SHP77 (cell line): Measurements from ENCODE around the gene HOXA2.

Experiments used
- DNase-seq, 2 experiments: peaks; one replicate each; lab custom pipeline; 2025; lab: John Stamatoyannopoulos, UW

Gene HOXA2

DNA sequence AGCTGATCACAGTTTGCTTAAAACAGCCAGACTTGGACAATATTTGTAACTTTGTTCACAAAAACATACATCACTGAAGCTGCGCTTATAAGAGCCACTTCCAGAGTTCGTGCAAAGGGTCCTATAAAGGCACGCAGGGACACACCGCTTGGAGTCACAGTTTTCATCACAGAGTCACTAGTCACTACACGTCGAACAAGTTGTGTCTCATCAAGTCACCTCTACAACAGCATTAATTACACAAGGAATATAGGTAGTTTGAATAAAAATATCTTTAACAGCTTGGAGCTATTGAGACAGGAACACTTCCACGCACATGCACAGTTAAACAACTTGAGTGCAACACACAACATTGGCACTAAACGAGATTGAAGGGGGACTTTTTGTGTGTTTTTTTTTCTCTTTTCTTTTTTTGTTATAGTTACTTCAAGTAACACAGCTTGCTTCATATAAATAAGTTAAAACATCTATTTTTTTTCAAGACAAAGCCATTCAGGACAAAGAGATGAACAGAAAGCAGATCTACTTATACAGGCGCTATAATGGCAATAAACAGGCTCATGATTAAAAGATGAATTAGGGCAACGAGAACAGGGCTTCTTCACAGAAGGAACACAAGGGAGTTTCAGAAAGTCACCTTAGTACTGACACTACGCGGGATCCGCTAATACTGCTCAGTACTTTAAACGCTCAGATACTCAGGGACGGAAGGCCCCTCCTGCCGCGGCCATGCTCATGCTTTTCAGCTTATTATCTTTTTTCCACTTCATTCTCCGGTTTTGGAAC is 38.8 kb upstream of the HOXA2 start:
- no peak for DNase-seq

DNA sequence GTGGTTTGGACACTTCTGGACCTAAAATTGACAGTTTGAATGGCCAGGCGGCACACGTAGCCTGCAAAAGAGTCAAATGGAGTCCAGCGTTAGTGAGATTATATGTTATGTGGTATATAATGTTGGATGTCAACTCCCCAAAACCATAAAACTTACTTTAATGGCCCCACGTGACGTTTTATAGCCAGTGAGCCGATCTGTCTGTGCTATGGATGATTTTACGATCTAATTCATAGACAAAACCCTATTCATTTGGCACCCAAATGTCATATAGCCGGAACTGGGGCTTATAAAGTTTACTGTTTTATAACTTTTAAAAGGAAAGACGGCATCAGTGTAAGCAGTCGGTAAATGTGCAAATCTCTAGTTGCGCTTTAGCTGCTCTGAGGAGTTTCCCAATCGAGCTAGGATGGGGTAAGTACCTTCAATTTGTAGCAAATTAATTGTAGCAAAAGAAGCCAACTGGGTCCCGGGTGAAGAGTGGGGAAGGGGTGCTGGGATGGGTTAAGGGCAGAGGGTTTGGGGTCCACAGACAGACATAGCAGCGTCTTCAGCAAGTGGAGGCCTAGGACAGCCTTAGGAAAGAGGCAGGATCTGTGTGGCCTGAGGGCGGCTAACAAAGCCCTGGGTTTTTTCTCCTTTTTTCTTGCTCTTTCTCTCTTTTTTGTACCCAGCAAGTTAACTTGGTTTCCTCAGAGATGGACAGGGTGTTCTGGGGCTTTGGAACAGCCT is 37.8 kb upstream of the HOXA2 start:
- no peak for DNase-seq

DNA sequence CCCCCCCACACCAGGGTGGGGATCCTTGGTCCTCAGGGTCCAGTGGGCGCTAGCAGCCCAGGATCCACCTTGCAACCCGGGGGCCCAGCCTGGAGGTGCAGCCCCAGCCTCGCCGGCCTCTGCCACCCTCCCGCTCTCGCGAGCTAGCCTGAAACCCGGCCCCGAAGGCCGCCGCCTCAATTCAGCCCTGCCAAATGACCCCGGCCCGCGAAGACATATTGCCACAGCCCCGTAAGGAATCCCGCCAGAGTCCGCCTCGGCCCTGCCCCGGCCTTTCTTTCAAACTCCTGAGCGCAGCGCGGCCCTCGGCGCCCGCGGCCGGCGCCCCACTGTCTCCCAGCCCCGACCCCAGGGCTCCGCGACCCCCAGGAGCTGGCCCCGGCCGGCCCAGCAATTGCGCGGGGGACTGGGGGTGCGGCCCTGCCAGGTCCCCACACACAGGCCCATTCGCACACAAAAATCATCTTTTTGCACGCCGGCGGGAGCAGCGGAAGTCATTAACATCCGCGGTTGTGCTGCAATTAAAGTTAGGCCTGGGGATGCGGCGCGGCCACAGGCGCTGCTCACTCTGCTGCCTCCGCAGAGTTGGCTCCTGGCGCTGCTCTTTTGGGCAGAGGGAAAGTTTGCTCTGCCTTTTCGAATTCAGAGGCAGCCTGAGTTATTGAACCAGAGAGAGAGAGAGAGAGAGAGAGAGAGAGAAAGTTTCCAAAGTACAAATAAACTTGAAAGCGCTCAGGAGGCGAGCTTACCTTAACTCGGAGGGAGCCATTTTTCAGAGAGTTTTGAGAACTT is 37.0 kb upstream of the HOXA2 start:
- DNase-seq: no peak

DNA sequence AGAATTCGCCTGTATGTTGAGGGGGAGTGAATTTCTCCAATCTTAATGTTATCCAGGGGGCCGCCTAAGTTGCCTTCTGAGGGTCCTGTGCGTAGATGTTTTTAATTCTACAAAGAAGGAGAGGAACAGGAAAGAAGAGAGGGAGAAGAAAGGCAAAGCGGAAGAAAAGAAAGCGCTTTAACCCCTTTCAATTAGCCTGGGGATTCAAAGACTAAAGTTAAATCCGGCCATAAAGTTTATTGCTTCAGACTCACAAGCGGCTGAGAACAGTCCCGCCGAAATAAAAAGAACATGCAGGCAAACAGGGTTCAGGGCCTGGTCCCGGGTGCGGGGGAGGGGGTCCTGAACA is 36.5 kb upstream of the HOXA2 start:
- no peak for DNase-seq

DNA sequence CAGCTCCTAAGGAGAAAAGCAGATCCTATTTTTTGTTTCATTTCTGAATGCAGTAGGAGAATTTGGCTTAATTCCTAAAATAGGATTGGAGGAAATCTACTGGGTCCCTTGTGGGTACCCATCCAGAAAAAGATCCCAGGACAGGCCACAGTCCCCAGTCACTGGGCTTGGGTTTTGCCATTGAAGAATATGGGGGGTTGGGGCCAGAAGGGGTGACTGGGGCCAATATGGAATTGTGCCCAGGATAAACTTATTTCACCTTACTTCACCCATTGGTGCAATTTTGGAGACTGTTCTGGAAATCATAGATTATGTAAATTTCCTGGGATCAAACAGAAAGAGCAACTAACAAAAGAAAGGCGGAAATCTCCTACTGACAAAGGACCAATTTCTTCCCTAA is 36.0 kb upstream of the HOXA2 start:
- DNase-seq: no peak

DNA sequence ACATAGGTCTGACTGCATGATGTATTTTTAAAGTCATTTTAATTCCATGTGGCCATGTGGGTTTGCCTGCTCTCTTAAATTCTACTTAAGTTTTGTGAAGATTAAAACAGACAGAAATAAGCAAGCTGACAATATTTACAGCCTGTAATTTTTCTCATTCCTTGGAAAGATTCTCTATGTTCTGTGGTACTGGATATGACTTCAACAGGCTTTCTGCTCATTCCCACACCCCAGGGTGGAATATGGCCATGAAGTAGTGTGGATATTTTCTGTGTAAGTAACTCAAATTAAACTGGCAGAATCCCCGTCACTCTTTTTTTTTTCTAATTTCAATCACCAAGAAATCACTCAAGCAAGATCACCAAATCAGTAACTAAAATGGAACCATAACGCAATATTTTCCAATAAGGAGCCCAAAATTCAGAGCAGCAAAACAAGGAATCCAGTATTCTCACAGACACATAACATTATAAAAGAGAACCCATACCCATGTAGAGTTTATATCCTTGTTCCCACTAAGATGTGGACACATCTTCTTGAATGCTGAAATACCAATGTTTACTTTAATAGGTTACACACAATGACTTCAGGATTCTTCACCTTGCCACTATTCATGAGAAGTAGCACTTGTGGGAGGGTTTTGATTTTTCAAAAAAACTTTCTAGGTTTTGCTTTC is 35.3 kb upstream of the HOXA2 start:
- no peak for DNase-seq

DNA sequence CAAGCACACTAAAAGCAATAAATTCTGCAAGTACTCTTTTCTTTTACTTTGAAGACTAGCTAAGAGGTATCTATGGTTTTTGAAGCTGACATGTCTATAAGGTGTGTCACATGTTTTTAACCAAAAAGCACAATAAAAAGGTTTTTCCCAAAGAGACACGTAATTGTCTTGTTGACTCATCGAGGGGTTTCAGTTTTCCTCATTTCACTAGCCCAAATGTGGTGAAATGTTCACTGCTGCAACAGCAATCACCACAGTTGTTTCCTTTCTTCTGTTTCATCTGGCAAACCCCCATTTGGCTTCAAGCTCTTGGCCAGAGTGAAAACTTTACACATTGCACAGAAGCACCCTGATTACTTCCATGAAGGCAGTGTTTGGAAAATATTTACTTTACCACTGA is 31.9 kb upstream of the HOXA2 start:
- DNase-seq: no peak

DNA sequence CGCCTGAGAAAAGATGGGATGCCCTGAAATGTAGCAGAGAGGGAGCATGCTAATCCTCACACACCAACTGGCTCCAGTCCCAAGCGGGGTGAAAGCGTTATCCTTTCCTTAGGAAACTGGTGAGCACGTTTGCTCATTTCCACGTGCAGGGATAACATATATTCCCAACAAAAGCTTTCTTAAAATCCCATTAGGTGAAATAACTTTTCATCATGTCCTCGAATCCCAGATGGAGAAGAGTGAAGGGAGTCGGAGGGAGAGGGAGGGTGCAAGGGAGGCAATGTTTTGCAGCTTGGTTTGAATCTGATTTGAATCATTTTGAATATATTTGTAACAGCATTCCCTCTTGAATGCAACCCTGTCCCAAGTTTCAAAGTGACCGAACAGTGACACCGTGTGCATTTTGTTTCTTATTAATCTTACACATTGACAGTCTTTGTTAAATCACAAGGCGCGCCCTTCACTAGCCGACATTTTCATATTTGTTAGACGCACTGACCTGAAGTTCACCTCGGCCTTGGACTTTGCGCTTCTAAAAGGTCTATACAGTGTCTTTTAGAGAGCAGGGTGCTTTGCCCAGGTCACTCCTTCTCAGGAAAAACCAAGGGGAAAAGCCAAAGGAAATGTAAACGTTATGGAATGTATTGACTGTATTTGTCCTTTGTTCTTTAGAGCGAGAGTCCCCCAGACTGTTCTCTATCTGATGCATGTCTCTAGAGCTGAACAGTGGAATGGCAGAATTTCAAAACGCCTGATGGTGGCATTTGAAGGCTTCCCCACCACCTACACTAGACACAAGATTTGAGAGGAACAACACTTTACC is 31.1 kb upstream of the HOXA2 start:
- DNase-seq: no peak

DNA sequence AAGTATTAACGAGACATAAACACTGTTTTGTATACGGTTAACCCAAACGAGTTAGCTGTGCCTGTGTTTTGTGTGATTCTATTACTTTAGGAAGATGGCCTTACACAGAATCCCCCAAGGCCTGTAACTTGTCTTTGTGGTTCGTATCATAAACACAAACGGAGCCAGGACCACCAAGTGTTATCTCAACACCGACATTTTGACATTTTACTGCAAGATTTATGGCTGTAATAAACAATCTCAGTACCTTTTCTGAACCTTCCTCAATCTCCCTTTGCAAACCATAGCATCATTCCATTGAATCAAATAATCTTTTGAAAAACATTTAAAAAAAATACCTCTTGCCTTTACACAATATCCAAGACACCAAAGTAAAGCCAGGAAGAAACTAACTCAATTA is 30.5 kb upstream of the HOXA2 start:
- DNase-seq: no peak

DNA sequence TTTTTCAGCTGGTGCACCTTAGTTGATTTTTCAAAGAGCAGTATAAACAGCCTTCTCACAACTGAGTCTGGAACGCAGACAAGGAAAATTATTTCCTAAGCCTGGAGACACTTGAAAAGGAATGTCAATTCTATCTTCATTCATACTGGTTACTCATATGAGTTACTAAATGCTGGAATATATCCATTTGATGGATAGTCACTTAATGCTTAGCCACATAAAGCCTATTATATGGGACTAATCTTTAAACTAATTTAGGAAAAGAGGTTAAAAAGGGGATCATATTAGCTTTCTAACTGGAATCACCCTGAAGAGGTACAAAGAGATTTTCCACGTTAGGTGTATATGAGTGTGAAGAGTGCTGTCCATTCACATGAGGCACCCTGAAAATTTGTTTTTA is 29.7 kb upstream of the HOXA2 start:
- DNase-seq: no peak

DNA sequence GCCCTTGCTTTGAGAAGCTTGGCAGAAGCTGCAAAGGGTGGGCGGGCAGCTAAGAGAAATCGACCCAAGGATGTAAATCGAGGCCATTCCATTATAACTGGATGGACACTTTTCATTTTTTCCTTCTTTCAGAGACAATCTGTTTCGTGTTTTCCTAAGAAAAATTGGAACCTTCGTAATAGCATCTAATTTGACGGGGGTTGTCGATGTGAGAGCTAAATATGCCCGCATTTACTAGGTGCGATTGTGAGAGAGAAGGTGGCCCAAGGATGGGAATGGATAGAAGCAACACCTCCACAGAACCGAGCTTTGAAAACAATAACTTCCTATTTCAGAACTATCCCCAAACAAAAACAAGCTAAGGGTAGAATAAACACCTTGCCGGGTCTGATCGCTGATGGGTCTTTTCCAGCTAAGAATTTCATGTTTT is 28.9 kb upstream of the HOXA2 start:
- no peak for DNase-seq

DNA sequence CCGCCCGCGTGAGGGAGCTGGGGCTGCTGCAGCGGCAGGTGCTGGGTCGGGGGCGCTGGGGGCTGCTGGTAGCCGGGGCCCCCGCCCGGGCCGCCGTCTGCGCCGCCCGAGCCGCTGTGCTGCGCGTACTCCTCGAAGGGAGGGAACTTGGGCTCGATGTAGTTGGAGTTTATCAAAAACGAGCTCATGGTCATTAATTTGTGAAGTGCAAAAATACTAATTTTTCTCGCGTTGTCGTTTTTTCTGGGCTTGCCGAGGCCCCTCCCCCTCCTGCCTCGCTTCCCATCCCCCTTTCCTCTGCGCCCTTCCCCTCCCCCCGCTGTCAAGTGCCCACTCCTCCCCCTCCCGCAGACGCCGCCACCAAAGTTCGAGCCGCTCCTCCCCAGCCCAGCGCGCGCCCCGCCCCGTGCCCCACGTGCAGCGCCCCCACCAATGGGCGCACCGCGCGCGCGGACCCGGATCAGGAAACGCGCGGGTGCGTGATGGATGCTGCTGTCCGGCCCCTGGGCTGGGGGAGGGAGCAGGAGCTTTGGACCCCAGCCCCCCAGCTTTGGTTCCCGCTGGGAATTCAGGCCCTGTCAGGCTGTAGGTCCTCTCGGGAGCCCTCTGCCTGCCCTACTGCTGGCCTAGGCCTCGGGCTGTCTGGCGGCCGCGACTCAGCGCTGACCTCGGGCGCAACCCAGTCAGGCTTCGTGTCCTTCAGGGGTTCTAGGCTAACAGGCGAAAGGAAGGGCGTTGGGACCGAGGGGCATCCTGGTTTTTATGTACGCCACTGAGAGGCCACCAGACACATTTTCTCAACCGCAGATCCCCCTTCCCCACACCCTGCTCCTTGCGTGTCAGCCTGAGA is 28.3 kb upstream of the HOXA2 start, which contains the start of gene HOXA4:
Gene HOXA4, minus strand, starts transcription at position 218 of the 850 bp plus-strand sequence. Its CDS starts 24 bp downstream, at position 194.
- no peak for DNase-seq

DNA sequence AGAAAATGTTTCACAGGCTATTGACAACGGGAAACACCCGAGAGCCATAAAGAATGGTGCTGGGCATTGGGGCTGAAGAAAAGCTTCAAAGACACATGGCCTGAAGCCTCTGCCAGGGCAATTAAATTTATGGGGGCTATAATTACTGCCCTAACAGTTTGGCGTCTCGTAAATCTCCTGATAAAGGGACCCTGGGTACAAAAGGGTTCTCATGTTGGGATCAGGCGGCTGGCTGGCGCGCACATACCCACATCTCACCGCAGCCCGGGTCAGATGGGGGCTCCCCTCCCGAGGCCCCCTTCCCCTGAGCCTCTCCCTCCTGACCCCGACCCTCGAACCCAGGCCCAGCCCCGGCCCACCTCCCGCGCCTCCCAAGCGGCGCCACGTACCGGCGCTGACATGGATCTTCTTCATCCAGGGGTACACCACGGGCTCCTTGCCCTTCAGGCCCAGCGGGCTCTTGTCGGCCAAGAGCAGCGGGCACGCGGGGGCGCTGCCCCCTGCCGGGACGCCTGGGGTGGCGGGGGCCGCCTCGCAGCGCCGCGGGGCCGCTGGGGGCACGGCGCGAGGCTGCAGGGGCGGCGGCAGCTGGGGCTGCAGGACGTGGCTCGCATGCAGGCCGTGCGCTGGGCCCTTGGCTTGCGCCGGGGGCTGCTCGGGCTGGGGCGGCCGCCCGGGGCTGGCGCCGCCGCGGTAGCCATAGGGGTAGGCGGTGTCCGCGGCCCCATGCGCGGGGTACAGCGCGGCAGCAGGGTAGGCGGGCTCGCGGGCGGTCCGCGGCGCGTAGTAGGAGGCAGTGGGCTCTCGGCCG is 27.5 kb upstream of the HOXA2 start:
- DNase-seq: no peak

DNA sequence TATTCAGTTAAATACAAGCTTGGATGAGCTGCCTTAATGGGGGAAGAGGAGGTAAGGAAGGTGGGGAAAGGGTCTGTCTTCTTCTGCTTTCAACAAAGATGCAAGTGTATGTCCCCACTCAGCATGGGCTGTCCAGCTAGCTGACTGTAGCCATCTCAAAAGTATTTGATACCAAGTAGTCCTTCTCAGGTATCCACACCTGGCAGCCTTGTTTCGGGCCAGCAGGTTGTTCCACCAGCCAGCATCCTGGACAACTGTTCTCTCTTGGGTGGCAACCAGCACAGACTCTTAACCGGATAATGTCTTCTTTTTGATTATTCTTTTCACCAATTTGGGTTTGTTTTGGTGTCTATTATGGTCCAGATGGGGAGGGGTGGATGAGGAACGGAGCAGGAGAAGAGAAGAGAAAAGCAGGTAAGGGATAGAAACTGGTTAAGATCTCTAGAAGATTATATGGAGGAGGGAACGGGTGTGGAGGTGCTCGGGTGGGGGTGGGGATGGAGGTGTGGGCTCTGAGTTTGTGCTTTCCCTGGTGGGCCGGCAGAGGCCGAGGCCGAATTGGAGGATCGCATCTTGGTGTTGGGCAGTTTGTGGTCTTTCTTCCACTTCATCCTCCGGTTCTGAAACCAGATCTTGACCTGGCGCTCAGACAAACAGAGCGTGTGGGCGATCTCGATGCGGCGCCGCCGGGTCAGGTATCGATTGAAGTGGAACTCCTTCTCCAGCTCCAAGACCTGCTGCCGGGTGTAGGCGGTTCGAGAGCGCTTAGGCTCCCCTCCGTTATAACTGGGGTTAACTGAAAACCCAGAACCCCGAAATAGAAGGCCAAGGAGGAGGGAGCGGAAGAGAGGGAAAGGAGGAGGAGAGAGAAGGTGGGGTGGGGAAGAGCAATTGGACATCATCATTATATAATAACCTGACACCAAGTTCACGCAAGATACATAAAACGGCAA is 26.6 kb upstream of the HOXA2 start:
- no peak for DNase-seq

DNA sequence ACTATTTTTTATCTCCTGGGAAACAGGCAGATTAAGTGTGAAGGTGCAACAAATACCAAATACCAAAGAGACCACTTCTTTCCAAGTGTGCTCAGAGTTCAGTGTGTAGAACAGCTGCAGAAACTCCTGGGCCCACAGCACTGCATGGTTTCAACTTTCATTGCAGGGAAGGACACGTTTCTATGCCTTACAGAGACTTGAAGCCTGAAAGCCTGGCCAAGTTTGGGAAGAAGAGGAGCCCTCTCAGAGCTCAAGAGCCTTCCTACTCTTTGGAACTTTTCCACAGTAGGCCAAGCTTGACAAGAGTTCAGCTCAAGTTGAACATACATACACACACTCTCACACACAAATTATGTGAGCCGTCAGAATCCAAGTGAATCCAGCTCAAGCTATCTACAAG is 25.6 kb upstream of the HOXA2 start:
- DNase-seq: no peak

DNA sequence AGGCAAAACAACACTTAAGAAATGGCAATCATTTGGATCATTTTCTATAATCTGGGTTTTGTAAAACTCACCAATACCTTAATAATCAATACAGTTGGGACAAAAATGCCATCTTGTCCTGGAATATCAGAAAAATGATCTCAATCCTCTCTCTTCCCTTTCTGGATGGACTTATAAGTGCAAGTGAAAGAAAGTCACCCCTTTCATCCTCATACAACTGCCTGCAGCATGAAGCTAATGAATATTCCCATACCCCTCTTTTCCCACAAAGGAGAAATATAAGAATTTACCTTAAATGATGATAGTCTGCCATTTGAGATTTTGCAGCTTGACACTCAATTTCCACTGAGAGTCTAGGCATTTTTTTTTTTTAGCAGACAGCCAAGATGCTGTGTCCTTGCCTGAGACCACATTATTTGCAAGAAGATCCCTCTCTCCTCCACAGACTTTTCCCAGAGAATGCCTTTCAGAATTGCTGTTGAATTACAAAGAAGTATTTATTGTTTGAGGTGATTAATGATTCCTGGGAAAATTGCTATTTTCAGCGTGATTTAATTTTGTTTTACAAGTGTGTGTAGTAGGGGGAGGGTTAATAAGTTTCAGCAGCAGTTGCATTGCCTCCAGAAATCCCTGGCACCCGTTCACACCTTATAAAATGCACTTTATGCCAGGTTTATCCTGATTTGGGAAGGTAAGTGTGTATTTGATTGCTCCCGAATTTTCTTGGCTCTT is 24.3 kb upstream of the HOXA2 start:
- no peak for DNase-seq

DNA sequence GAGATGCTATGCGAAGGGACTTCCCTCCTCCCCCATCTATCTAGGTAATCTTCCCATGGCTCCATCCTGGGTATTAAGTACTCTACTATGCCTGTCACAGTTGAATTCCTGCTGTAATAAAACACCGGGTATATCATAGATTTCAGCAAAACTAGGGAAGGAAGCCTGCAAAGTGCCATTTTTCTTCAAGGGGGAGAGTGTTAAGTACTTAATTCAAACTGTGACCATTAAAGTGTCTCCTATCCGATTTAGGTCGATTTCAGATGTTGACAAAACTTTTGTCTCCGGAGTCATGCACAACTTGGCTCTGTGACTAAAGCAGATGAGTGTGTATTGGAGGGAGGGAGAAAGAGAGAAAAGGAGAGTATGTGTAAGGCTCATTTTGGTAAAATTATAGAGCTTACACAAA is 23.5 kb upstream of the HOXA2 start:
- no peak for DNase-seq
